CD4-positive, alpha-beta T cell treated with Interleukin-17A for 4 hours (primary cell): ENCODE data around the gene FAM163A.
"Not testable (repeated sequence)": the region's sequence is repeated elsewhere in the genome, so short reads cannot be mapped to it uniquely, and the experiment has no call there.

Experiments
- DNase-seq: peaks from one replicate; pipeline ENCODE4 v3.0.0-alpha.2; 2020; ENCODE audit warnings: mixed read lengths

The FAM163A gene

GRCh38 chr1:179817056-179817455, 74.0 kb downstream of the FAM163A start:
- DNase-seq, result no peak

GRCh38 chr1:179817789-179818188, 74.7 kb downstream of the FAM163A start:
- no peak for DNase-seq

- DNase-seq, result no peak
These were observed 75.2 kb downstream of the FAM163A start for GRCh38 chr1:179818260-179818659.

- DNase-seq, result no peak
These were observed 75.7 kb downstream of the FAM163A start for GRCh38 chr1:179818743-179819173.

- DNase-seq, result no peak
These were observed 77.3 kb downstream of the FAM163A start for GRCh38 chr1:179820226-179820970.

GRCh38 chr1:179821524-179821923, 78.4 kb downstream of the FAM163A start:
- no peak for DNase-seq

- no peak for DNase-seq
These were observed 79.0 kb downstream of the FAM163A start for GRCh38 chr1:179822065-179822464.

GRCh38 chr1:179823693-179824092, 80.6 kb downstream of the FAM163A start:
- DNase-seq, result no peak

- DNase-seq, result no peak
These were observed 81.2 kb downstream of the FAM163A start for GRCh38 chr1:179824265-179824664.

GRCh38 chr1:179825206-179825605, 82.1 kb downstream of the FAM163A start:
- no peak for DNase-seq

- DNase-seq, result no peak
These were observed 82.8 kb downstream of the FAM163A start for GRCh38 chr1:179825798-179826460.

- no peak for DNase-seq
These were observed 83.7 kb downstream of the FAM163A start for GRCh38 chr1:179826626-179827280.

GRCh38 chr1:179828554-179829110, 85.5 kb downstream of the FAM163A start:
- no peak for DNase-seq

GRCh38 chr1:179831225-179831624, 88.1 kb downstream of the FAM163A start:
- DNase-seq, result no peak

GRCh38 chr1:179831852-179832699, 89.0 kb downstream of the FAM163A start:
- DNase-seq, result peak; percentile 37

- DNase-seq, result not testable (repeated sequence)
These were observed 93.8 kb downstream of the FAM163A start for GRCh38 chr1:179836686-179837445.

- DNase-seq, result no peak
These were observed 97.0 kb downstream of the FAM163A start for GRCh38 chr1:179840107-179840506.

GRCh38 chr1:179848233-179848632, 105.1 kb downstream of the FAM163A start:
- no peak for DNase-seq

- no peak for DNase-seq
These were observed 110.0 kb downstream of the FAM163A start for GRCh38 chr1:179853102-179853501.

- not testable (repeated sequence) for DNase-seq
These were observed 112.7 kb downstream of the FAM163A start for GRCh38 chr1:179855831-179856230.

- DNase-seq, result no peak
These were observed 113.2 kb downstream of the FAM163A start for GRCh38 chr1:179856296-179856695.

GRCh38 chr1:179857009-179857408, 113.9 kb downstream of the FAM163A start:
- no peak for DNase-seq
